ENCODE data around the gene RAD51D.
"Not testable (repeated sequence)": the region's sequence is repeated elsewhere in the genome, so short reads cannot be mapped to it uniquely, and the experiment has no call there.

The RAD51D gene

GRCh38 chr17:35119370-35120165 lies at the start of gene RAD51D:
RAD51D (minus strand) TSS chr17:35119860; CDS start chr17:35119613, 247 bp downstream.
- peak; percentile 16 for DNase-seq

GRCh38 chr17:35167666-35168065 lies 48.0 kb upstream of the RAD51D start:
- DNase-seq: no peak

GRCh38 chr17:35167046-35167445 lies 47.4 kb upstream of the RAD51D start:
- no peak for DNase-seq

- no peak for DNase-seq
Measured at GRCh38 chr17:35166526-35166925, 46.9 kb upstream of the RAD51D start.

GRCh38 chr17:35164716-35165115 lies 45.1 kb upstream of the RAD51D start:
- DNase-seq: no peak

GRCh38 chr17:35163886-35164285 lies 44.2 kb upstream of the RAD51D start:
- DNase-seq: no peak

GRCh38 chr17:35162755-35163154 lies 43.1 kb upstream of the RAD51D start:
- DNase-seq: no peak

- no peak for DNase-seq
Measured at GRCh38 chr17:35161281-35161761, 41.7 kb upstream of the RAD51D start.

GRCh38 chr17:35160354-35161201 lies 40.9 kb upstream of the RAD51D start:
- no peak for DNase-seq

GRCh38 chr17:35159940-35160339 lies 40.3 kb upstream of the RAD51D start:
- no peak for DNase-seq

- no peak for DNase-seq
Measured at GRCh38 chr17:35155246-35155645, 35.6 kb upstream of the RAD51D start.

GRCh38 chr17:35154196-35155165 lies 34.8 kb upstream of the RAD51D start:
- no peak for DNase-seq

GRCh38 chr17:35152421-35153140 lies 32.9 kb upstream of the RAD51D start:
- no peak for DNase-seq

- not testable (repeated sequence) for DNase-seq
Measured at GRCh38 chr17:35151080-35151479, 31.4 kb upstream of the RAD51D start.

- no peak for DNase-seq
Measured at GRCh38 chr17:35149941-35150340, 30.3 kb upstream of the RAD51D start.

- DNase-seq: no peak
Measured at GRCh38 chr17:35148144-35148543, 28.5 kb upstream of the RAD51D start.

GRCh38 chr17:35147375-35147905 lies 27.8 kb upstream of the RAD51D start, which contains the start of gene UNC45B:
UNC45B (plus strand) TSS chr17:35147817; CDS start chr17:35148264, 447 bp downstream.
- no peak for DNase-seq

- DNase-seq: no peak
Measured at GRCh38 chr17:35146214-35146833, 26.7 kb upstream of the RAD51D start.

GRCh38 chr17:35144840-35145239 lies 25.2 kb upstream of the RAD51D start:
- DNase-seq: no peak

GRCh38 chr17:35142467-35142796 lies 22.8 kb upstream of the RAD51D start:
- no peak for DNase-seq

All from NCI-H524 treated with DMSO at 0.1 percent for 48 hours (cell line).